ENCODE measurements around the gene EGLN3.
A peak's percentile ranks its signal among the peaks of the same experiment; 100 is the strongest.
"Not testable (repeated sequence)": the region's sequence is repeated elsewhere in the genome, so short reads cannot be mapped to it uniquely, and the experiment has no call there.

EGLN3 gene

GRCh38 chr14:33934043-33934750 lies 16.7 kb downstream of the EGLN3 start:
- no peak for DNase-seq

GRCh38 chr14:33933386-33933933 lies 17.4 kb downstream of the EGLN3 start:
- no peak for DNase-seq

- DNase-seq, result peak; percentile 29
These were observed 18.1 kb downstream of the EGLN3 start for GRCh38 chr14:33932576-33933345.

DNA sequence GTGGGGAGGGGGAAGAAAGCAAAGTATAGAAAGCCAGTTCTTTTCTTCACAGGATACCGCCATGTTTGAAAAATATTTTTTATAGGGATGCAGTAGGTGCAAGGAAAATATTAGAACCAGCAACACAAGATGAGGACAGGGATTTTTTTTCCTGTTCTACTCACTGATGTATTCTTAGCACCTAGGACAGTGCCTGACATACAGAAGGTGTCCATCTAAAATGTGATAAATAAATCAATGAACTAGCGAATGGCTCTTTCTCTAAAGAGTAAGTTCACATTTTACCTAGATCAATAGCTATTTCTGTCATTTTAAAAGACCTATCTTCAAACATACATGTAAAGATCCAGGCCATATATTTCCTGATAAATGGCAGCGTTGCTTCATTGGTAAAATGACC lies 18.8 kb downstream of the EGLN3 start:
- no peak for DNase-seq

- no peak for DNase-seq
These were observed 19.4 kb downstream of the EGLN3 start for GRCh38 chr14:33931461-33931860.

- peak; percentile 43 for DNase-seq
These were observed 20.4 kb downstream of the EGLN3 start for GRCh38 chr14:33930439-33930838.

- DNase-seq, result no peak
These were observed 21.0 kb downstream of the EGLN3 start for GRCh38 chr14:33929799-33930408.

- DNase-seq, result no peak
These were observed 22.0 kb downstream of the EGLN3 start for GRCh38 chr14:33928895-33929294.

DNA sequence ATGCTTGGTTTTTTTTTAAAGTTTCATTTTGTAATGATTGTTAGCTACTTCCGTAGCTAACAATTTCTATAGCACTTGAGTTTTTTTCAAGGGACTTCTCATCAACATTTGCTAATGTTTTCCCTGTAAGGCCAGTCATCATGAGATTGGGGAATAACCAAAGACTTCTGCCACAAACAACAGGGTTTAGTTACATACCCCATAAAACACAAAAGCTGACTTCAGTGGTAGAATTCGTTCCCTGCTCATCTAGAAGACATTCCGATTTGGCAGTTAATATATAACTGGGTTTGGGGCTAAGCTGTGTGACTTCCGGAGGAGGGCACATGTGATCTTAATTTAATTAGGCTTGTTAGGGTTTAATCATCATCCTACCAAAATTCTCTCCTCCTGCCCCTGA lies 22.9 kb downstream of the EGLN3 start:
- DNase-seq, result no peak

GRCh38 chr14:33926967-33927366 lies 23.9 kb downstream of the EGLN3 start:
- not testable (repeated sequence) for DNase-seq

GRCh38 chr14:33925946-33926345 lies 24.9 kb downstream of the EGLN3 start:
- no peak for DNase-seq

DNA sequence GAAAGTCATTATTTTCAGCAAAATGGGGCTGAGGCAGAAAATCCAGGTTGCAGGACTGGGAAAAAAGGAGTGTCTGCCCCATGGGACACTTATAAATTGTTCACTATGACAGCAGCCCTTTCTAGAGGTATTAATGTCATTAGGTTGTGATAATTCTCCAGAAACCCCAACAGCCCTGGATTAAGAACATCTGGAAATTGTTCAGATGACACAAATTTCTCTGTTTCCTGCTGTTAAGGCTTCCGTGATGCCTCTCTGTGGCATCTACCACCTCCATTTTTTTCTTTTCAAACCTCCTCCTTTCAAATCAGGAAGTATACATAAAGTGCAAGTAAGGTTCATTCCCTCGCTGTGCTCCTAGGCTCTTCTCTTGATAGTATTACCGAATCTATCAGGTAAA lies 25.6 kb downstream of the EGLN3 start:
- no peak for DNase-seq

- DNase-seq, result no peak
These were observed 26.2 kb downstream of the EGLN3 start for GRCh38 chr14:33924566-33925100.

- DNase-seq, result no peak
These were observed 28.7 kb downstream of the EGLN3 start for GRCh38 chr14:33922125-33922524.

DNA sequence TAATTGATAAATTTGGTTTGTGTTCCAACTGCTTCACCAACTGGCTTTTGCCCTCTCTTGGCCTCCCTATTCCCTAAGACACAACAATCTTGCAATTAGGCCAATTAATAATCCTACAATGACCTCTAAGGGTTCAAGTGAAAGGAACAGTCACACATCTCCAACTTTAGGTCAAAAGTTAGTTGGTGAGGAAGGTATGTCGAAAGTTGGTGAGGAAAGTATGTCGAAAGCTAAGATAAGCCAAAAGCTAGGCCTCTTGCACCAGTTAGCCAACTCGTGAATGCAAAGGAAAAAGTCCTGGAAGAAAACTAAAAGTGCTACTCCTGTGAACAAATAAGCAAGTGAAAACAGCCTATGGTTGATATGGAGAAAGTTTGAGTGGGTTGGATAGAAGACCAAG lies 32.6 kb downstream of the EGLN3 start:
- no peak for DNase-seq

GRCh38 chr14:33917661-33918060 lies 33.2 kb downstream of the EGLN3 start:
- DNase-seq, result no peak

- peak; percentile 43 for DNase-seq
These were observed 34.0 kb downstream of the EGLN3 start for GRCh38 chr14:33916663-33917565.

GRCh38 chr14:33915682-33916081 lies 35.2 kb downstream of the EGLN3 start:
- no peak for DNase-seq

- DNase-seq, result peak; percentile 39
These were observed 36.0 kb downstream of the EGLN3 start for GRCh38 chr14:33914676-33915516.

DNA sequence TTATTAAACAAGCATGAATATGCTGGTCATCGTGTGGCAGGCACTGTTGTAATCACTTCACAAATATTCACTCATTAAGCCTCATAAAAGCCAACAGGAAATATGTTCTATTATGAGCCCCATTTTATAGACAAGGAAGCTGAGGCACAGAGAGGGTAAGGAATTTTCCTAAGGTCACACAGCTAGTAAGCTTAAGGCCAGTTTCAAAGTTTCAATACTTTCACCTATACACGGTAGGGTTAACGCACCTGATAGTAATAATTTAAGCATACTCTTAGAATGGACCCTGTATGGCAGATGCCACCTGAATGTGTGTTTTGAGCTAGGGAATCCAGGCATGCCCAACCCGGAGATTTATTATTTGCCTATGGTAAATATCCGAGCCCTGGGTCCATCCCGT lies 39.8 kb downstream of the EGLN3 start:
- no peak for DNase-seq

GRCh38 chr14:33910435-33910834 lies 40.4 kb downstream of the EGLN3 start:
- no peak for DNase-seq
